NCI-H2107 treated with DMSO at 0.1 percent for 48 hours (cell line): Measurements from ENCODE around the gene SIGMAR1.

ENCODE experiments used
- DNase-seq: peaks from one replicate; lab custom pipeline; 2025; ENCODE audit not compliant: unreplicated experiment; lab: John Stamatoyannopoulos, UW

The SIGMAR1 gene

DNA sequence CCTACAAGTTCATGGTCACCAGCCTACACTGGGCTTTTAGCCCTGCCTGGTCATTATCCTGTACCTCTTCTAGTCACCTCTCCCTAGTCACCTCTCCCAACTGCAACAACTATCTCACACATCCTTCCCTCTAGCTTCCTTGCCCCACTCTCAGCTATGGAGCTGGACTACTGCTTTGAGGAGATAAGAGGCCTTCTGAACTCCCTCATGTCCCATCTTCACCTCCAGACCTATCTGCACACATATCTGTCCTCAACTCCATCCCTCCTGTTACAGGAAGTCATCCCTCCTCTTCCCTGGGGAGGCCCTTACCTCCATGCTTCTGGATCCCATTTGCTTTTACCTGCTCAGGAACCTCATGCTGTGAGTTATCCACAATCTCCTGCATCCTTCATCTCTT is 31.4 kb downstream of the SIGMAR1 start:
- no peak for DNase-seq

DNA sequence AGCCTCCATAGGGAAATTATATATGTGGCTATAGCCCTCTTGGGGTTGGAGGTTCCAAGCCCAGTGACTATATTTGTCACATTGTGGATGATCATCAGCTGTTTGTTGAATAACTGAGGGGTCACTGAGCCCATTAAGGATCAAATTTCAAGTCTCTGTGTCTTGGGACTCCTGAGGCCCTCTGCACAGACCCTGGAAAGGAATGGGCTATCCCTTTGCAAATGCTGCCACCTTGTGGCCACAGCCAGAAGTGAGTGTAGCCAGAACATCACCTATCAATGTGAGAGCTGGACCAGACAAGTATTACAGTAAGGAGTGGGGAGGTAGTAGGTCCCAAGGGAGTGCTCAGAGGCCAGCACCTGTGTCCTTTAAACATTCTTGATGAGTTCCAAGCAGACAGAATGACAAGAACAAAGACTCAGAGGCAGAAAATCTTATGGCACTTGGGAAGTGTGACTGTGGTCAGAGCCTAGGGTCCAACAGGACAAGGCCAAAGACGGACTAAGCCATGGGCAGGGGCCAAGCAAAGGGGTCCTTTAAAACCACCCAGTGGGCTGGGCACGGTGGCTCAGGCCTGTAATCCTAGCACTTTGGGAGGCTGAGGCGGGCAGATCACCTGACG is 33.9 kb downstream of the SIGMAR1 start:
- DNase-seq: peak; percentile 46

DNA sequence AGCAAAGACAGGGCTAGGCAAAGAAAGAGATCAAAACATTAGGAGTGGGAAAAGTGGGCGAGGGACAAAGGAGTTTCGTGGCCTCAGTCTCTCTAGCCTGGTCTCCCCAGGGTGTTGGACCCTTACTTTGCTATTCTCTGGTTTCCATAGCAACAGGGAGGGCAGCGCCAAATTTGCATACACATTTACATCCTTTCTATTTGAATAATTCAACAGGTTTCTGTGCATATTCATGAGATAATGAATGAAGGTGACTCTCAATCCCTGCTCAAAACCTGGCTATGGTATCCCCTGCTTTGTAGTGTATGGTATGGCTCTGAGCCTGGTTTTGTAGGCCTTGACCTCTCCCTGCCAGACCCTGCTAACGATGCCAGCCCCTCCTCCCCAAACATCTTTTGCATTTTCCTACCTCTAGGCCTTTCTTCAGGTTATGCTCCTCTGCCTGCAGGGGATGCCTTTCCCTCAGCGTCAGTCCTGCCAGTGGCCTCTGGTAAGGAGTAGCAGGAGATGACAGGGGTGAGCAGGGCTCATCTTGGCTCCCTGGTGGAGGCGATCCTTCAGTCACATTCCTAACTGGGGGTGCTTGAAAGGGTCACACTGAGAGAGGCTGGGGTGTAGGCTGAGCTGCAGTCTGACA is 35.5 kb downstream of the SIGMAR1 start:
- no peak for DNase-seq

DNA sequence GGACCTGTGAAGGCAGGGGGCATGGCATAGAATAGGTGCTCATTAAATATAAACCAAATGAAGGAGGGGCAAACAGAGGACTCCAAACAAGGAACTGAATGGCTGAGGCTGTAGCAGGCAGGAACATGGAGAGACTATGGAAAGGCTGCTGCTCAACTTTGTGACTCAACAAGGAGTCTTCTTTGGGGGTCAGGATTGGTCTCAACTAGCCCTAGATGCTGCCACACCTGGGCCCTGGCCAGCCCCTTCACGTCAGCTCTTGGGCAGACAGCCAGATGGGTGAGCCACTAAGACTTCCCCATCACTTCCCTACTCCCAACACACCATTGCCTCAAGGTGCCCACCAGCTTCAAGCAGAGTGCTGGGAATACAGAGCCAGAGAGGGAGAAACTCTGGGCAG is 36.7 kb downstream of the SIGMAR1 start:
- no peak for DNase-seq

DNA sequence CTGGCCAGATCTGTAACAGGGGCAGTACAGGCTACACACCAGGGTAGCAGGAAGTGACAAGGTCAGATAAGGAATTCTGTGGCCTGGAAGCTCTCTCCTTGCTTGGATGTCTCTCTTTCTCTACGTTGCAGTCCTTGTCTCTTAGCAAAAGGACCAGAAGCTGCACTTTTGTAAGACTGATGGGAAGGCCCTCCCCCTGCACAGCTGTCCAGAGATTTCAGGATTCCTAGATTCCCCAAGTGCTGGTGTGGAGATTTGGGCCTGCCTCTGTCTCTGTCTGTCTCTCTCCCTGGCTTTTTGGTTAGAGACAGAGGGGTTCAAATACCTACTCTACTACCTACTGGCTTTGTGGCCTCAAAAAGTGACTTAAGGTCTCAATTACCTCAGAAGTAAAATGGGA is 38.0 kb downstream of the SIGMAR1 start:
- no peak for DNase-seq

DNA sequence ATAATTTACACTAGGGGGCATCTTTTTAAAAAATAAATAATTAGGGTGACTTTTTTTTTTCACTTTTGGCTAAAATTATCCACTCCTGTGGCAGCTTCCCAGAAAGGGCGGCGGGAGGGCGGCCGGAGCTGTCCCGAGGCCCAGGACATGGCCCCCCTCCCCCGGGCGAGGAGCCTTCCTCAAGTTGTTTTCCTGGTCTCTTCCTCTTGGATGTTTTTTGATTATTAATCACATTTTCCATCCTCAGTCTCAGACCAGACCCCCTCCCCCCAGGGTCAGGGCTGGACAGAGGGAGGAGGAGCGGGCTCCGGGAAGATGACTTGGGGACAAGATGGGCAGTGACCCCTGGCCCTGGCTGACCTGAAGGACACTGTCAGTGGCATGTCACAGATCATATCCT is 43.4 kb downstream of the SIGMAR1 start:
- DNase-seq: no peak

DNA sequence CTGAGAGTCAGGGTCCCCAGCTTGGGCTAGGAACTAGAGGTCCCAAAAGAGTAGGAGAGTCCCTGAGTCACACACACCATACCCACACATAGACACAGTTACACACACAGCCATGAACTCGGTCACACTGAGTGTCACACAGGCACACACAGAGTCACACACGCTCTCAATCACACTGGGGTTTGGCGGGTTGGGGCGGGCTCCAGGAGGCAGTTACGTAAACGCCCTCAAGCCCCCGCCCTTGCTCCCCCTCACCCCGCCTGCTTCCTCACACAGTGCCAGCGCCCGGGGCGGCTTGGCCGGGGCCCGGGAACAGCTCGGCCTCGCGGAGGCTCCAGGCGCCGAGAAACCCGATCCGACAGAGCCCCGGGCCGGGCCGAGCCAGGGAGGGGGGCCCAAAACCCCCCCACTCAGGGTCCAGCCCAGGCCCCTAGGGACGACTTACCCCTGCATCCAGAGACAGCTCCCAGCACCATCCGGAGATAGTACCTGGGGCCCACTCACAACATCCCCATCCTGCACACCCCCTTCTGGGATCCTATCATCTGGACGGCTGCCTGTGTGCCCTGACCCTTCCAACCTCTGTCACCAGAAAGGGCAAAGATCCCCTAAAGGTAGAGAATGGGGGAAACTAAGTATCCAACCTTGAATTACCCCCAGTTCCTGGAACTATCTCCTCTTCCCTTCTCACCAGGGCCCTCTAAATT is 44.5 kb downstream of the SIGMAR1 start:
- no peak for DNase-seq

DNA sequence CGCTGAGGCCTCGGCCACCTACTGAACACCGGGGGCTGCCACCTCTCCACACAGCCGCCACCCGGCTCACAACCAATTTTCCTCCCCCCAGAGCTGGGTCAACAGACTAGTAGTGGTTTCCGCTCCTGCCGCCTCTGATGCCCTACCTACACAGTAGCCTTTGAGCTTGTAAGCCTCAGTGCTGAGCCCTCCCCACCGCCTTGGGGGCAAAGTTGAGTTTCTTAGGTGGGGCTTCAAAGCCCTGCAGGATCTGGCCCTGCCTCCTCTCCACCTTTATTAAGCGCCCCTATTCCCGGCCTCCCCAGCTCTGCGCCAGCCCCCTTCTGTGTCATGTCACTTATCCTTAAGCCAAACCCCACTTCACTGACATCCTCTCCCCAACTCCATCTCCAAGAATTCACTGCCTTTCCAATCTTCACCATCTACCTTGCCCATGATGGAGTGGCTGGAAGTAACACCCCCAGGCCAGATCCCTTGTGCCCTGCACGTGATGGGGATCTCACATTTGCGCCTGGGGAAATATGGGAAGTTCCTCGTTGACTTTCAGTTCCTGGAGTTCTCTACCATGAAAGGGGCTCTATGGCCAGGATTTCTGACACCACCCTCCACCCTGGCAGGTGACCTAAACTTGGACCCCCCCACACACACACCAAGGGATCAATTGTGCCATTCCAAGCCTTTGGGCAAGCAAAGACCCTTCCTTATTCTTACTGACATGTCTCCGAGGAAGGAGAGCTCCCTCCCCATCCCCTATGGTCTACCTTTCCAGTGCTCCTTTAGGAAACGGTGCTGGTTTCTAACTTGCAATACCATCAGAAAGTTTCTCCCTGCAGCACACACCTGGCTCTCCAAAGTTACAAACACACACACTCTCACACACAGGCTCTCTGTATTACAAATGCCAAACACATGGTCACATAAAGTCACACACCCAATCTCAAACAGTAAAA is 45.4 kb downstream of the SIGMAR1 start:
- DNase-seq: no peak

DNA sequence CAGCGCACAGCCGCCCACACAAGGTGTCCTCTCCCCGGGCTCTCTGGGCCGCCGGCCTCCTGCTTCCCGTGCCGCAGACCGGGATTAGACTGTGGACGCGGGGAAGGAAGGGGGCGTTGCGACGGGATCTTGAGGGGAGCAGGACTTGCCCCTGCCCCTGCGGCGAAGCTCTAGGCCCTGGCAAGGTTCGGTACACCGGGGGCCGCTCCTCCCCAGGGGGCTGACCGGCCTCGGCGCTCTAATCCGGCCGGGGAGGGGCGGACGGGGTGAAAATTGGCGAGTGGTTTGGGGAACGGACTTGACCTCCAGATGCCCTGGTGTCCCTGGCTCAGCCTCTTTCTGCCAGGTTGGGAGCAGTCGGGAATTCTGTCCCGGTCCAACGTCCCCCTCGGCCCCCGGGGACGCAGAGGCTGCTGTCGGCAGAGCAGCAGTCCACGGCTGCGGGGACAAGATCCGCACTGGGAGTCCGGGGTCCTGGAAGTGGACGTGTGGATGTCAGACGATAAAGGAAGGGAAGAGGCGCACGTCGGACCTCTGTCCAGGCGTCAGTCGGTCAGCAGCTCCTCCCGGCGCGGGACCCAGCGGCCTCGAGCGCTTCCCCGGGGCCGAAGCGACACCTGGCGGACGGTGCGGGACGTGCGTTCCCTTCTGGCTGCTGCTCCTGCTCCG is 46.2 kb downstream of the SIGMAR1 start:
- peak; percentile 32 for DNase-seq

DNA sequence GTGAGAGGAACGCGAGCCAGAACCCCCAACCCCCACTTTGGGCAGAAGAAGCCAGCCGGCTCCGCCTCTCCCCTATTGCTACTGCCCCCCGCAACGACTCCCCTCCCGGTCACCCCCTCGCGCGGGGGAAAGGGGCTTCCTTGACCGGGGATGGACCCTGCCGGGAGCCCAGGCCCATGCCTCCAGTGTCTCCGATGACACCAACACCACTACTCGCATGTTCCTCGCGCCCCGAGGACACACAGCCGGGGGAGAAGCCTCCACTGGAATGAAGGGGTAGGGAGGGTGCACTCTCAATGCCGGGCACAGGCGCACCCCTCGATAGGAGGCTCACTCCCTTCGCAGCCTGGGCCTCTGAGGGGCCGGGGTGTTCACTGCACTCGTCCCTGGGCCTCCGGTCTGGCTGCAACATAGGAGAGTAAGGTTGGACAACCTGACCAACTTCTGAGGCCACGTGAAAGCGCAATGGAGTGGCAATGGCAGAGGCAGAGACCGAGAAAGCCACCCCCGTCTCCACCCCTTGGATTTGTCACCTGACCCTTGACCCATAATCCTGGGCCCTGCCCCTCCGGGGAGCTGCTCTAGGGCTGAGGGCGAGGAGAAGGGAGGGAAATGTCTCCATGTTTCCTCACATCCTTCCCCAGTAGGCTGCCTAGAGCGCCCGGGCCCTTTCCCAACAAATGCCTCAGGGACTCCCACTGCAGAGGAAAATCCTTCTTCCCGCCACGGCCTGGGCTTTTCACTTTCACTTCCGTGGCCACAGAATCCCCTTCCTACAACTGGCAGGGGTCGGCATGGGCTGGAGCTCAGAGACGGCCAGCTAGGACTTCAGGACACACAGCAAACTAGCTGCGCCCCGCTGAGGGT is 47.0 kb downstream of the SIGMAR1 start:
- no peak for DNase-seq

DNA sequence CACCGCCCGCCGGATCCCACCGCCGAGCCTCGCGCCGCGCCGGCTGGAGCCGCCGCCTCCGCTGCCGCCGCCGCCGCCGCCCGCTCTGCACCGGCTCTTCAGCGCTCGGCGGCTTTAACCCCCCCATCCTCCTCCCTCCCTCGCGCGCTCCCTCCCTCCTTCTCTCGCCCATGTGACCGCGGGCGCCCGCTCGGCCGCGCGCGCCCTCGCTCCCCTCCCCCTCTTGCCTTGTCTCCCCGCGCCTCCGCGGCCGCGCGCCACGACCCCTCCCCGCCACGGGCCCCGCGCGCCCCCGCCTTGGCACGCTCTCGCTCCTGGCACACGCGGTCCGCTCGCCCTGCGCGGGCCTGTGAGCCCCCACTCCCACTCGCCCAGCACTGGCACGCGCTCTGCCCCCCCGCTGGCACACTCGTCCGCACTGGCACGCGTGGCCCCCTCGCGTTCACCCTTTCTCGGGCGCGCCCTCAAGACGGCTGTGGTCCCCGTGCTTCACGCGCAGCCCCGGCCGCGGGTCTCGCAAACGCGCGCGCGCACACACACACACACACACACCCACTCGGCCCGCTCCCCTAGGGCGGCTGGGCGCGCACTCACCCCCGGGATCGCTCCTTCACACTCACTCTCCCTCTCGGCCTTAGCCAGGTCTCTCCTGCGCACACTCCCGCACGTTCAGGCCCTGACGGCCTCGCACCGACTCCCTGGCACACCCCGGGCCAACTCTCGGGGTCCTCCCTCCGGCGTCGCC is 47.8 kb downstream of the SIGMAR1 start, which contains the start of gene CNTFR:
Gene CNTFR (minus strand): TSS at position 89 of the 745 bp plus-strand sequence. CDS start 20,743 bp downstream, outside the sequence.
- DNase-seq: no peak

DNA sequence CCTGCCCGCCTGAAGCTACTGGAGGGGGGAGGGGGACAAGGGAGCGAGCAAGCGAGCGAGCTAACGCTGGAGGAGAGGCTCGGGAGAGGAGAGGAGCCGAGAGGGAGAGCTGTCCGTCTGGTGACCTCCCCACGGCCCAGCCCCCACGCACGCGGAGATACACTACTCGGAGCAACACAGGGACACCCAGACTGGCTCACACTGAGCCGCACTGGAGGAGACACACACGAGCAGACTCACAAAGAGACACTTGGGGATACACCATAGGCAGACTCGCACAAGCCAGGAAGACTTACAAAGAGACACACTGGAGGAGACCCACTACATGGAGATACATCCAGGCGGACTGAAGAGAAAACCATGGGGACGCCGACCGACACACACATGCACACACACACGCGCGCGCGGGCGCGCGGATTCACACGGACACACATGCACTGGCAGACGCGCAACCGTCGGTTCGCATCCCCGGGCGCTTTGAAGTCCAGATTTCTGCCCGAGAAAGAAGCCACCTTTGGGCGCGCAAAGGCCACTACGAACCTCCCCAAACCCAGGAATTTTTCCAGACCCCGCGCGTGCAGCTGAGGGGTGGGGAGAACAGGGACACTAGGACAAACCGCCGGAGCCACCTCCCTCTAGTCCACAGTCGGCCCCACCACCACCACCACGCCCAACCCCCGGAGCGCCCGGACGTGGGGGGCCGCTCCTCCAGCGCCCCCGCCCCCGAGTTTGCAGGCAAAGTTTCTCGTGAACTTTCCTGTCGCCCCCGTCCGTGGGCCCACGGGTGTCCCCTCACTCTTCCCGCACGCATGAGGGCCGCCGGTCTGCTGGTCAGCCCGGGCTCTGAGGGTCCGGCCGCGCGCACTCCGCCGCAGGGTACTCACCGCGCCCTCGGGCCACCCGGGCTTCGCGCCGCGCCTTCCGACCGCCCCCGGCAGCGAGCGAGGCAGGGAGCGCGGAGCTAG is 48.6 kb downstream of the SIGMAR1 start:
- DNase-seq: no peak

DNA sequence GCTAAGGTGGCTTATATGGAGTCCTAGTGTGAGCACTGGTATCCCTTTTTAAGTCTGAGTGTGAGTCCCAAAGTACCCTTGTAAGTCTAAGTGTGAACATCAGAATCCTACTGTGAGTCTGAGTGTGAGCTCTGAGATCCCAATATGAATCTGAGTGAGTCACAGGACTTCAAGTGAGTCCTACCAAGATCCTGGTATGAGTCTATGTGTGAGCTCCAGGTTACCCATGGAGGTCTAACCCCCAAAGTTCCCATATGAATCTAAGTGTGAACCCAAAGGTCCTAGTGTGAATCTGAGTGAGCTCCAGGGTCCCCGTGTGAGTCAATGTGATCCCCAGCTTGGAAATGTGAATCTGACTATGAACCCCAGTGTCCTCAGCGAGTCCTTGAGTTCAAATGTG is 50.3 kb downstream of the SIGMAR1 start:
- no peak for DNase-seq

DNA sequence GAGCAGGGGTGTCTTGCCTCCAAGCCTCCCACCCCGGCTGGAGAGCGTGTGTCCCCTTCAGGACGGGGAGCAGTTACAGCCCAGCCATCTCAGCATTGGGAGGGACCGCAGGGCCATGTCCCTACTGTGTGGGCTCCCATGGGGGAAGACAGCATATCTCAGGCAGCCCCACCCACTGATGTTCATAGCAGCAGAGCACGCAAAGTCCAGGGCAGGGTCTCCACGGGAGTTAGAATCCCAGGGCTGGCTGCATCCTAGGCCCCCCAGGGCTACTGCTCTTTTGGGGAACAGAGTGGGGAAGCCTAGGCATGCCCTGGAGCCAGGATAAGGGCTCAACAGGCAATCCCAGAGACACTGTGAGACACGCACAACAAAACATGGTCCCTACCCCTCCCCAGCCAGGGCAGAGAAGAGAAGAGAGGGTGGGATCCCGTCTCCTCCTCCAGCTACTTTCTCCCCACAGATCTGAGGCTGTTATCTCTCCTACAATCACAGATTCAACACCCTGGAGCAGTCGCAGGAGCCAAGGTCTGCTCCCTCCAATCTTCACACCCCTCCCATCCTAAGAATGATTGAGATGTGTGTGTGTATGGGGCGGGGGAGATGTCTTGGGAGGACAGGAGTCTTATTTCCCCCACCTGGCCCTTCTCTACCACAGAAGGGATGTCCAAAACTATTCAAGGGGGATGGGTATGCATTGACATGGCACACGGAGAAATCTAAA is 51.5 kb downstream of the SIGMAR1 start:
- no peak for DNase-seq

DNA sequence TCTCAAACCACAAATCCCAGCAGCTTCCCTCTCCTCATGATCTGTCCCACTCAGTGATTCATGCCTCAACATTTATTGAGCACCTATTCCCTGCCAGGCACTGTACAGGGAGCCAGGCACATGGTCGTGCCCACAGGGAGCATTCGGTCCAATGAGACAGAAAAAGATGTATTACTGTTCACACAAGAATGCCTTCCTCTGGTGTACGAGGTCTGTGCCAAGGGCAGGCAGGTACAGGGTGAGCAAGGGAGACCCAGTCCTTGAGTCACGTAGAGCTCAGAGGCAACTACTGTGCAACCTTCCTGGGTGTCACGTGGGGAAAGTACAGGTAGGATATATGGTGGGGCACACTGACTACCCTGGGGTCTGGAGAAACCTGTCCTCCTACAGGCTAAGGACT is 52.6 kb downstream of the SIGMAR1 start:
- no peak for DNase-seq
